ENCODE data around the gene PATE2.

PATE2 gene

GRCh38 chr11:125778728-125779127, at the start of gene PATE2:
PATE2 (minus strand) TSS chr11:125778828; CDS start chr11:125778773, 55 bp downstream.
- DNase-seq (ENCODE audit: low read depth): no peak

- DNase-seq (ENCODE audit: low read depth): no peak
Observed at GRCh38 chr11:125807909-125808308, 29.3 kb upstream of the PATE2 start.

GRCh38 chr11:125802387-125802786, 23.8 kb upstream of the PATE2 start:
- DNase-seq (ENCODE audit: low read depth): no peak

- no peak for DNase-seq (ENCODE audit: low read depth)
Observed at GRCh38 chr11:125799808-125800207, 21.2 kb upstream of the PATE2 start.

- no peak for DNase-seq (ENCODE audit: low read depth)
Observed at GRCh38 chr11:125797641-125798040, 19.0 kb upstream of the PATE2 start.

- no peak for DNase-seq (ENCODE audit: low read depth)
Observed at GRCh38 chr11:125790825-125791224, 12.2 kb upstream of the PATE2 start.

- no peak for DNase-seq (ENCODE audit: low read depth)
Observed at GRCh38 chr11:125787827-125788226, 9.2 kb upstream of the PATE2 start, which contains the start of gene PATE3. PATE3 (plus strand) TSS chr11:125788127; CDS start chr11:125788152, 25 bp downstream.

- DNase-seq (ENCODE audit: low read depth): no peak
Observed at GRCh38 chr11:125784678-125785077, 6.0 kb upstream of the PATE2 start.

- DNase-seq (ENCODE audit: low read depth): no peak
Observed at GRCh38 chr11:125777309-125777708, 1.3 kb downstream of the PATE2 start.

- DNase-seq (ENCODE audit: low read depth): no peak
Observed at GRCh38 chr11:125773516-125773915, 5.1 kb downstream of the PATE2 start.

- no peak for DNase-seq (ENCODE audit: low read depth)
Observed at GRCh38 chr11:125772834-125773505, 5.7 kb downstream of the PATE2 start.

- DNase-seq (ENCODE audit: low read depth): no peak
Observed at GRCh38 chr11:125770583-125770982, 8.0 kb downstream of the PATE2 start.

- no peak for DNase-seq (ENCODE audit: low read depth)
Observed at GRCh38 chr11:125768336-125769046, 10.1 kb downstream of the PATE2 start.

GRCh38 chr11:125766251-125766650, 12.4 kb downstream of the PATE2 start:
- DNase-seq (ENCODE audit: low read depth): no peak

GRCh38 chr11:125763483-125763882, 15.1 kb downstream of the PATE2 start:
- DNase-seq (ENCODE audit: low read depth): no peak

- no peak for DNase-seq (ENCODE audit: low read depth)
Observed at GRCh38 chr11:125762445-125762844, 16.2 kb downstream of the PATE2 start.

GRCh38 chr11:125756050-125756449, 22.6 kb downstream of the PATE2 start:
- DNase-seq (ENCODE audit: low read depth): no peak

GRCh38 chr11:125750629-125751028, 28.0 kb downstream of the PATE2 start:
- no peak for DNase-seq (ENCODE audit: low read depth)

GRCh38 chr11:125745979-125746378, 32.6 kb downstream of the PATE2 start, which contains the start of gene PATE1:
PATE1 (plus strand) TSS chr11:125746279; CDS start chr11:125746305, 26 bp downstream.
- no peak for DNase-seq (ENCODE audit: low read depth)

- no peak for DNase-seq (ENCODE audit: low read depth)
Observed at GRCh38 chr11:125743681-125744080, 34.9 kb downstream of the PATE2 start.

GRCh38 chr11:125740617-125741016, 38.0 kb downstream of the PATE2 start:
- DNase-seq (ENCODE audit: low read depth): no peak

GRCh38 chr11:125728969-125729368, 49.7 kb downstream of the PATE2 start:
- no peak for DNase-seq (ENCODE audit: low read depth)
